ENCODE measurements around the gene CSDE1.

CSDE1 gene

GRCh38 chr1:114718661-114719423, 38.9 kb downstream of the CSDE1 start:
- no peak for TF ChIP-seq CTCF (conservative IDR thresholded peaks at IDR 0.05; ENCODE audit: low read depth, low read length)
- peak; percentile 40 for DNase-seq (ENCODE audit: low read depth)
- H3K4me3 ChIP-seq (ENCODE audit: low read depth, low read length): no peak overlapping the region

- TF ChIP-seq CTCF (conservative IDR thresholded peaks at IDR 0.05; ENCODE audit: low read depth, low read length): no peak
- peak within 1 kb of the TSS; percentile 94 for H3K4me3 ChIP-seq (ENCODE audit: low read depth, low read length)
- peak; percentile 94 for DNase-seq (ENCODE audit: low read depth)
These were observed 41.2 kb downstream of the CSDE1 start, which contains the start of gene NRAS for GRCh38 chr1:114716304-114717170. Gene NRAS, minus strand, starts transcription at chr1:114716771. Its CDS starts 611 bp downstream, at chr1:114716160.

GRCh38 chr1:114715952-114716303, 41.9 kb downstream of the CSDE1 start:
- H3K4me3 ChIP-seq (ENCODE audit: low read depth, low read length): peak overlapping the region; percentile 94
- no peak for DNase-seq (ENCODE audit: low read depth)
- TF ChIP-seq CTCF (conservative IDR thresholded peaks at IDR 0.05; ENCODE audit: low read depth, low read length): no peak

GRCh38 chr1:114712977-114713376, 44.8 kb downstream of the CSDE1 start:
- DNase-seq (ENCODE audit: low read depth): no peak
- TF ChIP-seq CTCF (conservative IDR thresholded peaks at IDR 0.05; ENCODE audit: low read depth, low read length): no peak
- H3K4me3 ChIP-seq (ENCODE audit: low read depth, low read length): no peak overlapping the region

GRCh38 chr1:114710360-114710759, 47.4 kb downstream of the CSDE1 start:
- no peak for DNase-seq (ENCODE audit: low read depth)
- TF ChIP-seq CTCF (conservative IDR thresholded peaks at IDR 0.05; ENCODE audit: low read depth, low read length): no peak
- no peak overlapping the region for H3K4me3 ChIP-seq (ENCODE audit: low read depth, low read length)

- no peak for TF ChIP-seq CTCF (conservative IDR thresholded peaks at IDR 0.05; ENCODE audit: low read depth, low read length)
- no peak overlapping the region for H3K4me3 ChIP-seq (ENCODE audit: low read depth, low read length)
- no peak for DNase-seq (ENCODE audit: low read depth)
These were observed 50.2 kb downstream of the CSDE1 start for GRCh38 chr1:114707604-114708003.

Data from choroid plexus epithelial cell (primary cell).